ENCODE measurements around the gene ZFYVE9.

GRCh38 chr1:52365071-52365745 lies 223.3 kb downstream of the ZFYVE9 start:
- TF ChIP-seq, protein P1, sequence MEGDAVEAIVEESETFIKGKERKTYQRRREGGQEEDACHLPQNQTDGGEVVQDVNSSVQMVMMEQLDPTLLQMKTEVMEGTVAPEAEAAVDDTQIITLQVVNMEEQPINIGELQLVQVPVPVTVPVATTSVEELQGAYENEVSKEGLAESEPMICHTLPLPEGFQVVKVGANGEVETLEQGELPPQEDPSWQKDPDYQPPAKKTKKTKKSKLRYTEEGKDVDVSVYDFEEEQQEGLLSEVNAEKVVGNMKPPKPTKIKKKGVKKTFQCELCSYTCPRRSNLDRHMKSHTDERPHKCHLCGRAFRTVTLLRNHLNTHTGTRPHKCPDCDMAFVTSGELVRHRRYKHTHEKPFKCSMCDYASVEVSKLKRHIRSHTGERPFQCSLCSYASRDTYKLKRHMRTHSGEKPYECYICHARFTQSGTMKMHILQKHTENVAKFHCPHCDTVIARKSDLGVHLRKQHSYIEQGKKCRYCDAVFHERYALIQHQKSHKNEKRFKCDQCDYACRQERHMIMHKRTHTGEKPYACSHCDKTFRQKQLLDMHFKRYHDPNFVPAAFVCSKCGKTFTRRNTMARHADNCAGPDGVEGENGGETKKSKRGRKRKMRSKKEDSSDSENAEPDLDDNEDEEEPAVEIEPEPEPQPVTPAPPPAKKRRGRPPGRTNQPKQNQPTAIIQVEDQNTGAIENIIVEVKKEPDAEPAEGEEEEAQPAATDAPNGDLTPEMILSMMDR (IDR thresholded peaks at IDR 0.05): no peak
- TF ChIP-seq POLR2A (IDR thresholded peaks at IDR 0.05): no peak
